GM12874 (cell line): Measurements from ENCODE around the gene SLC48A1.

Experiments
- CTCF ChIP-seq: IDR thresholded peaks from 2 replicates; pipeline ENCODE4 v1.5.1; 2011; ENCODE audit warnings: low read depth, mild to moderate bottlenecking, control low read depth, low read length, moderate library complexity; ENCODE audit not compliant: insufficient read depth

SLC48A1 gene

GRCh38 chr12:47745485-47746041 is 27.5 kb upstream of the SLC48A1 start:
- no peak for TF ChIP-seq CTCF

- TF ChIP-seq CTCF, result no peak
Measured at GRCh38 chr12:47746073-47746472, 27.0 kb upstream of the SLC48A1 start.

- TF ChIP-seq CTCF, result no peak
Measured at GRCh38 chr12:47746523-47746922, 26.5 kb upstream of the SLC48A1 start.

GRCh38 chr12:47747126-47747525 is 25.9 kb upstream of the SLC48A1 start:
- no peak for TF ChIP-seq CTCF

GRCh38 chr12:47747596-47748506 is 25.2 kb upstream of the SLC48A1 start:
- TF ChIP-seq CTCF, result no peak

GRCh38 chr12:47748507-47748828 is 24.6 kb upstream of the SLC48A1 start:
- TF ChIP-seq CTCF, result no peak

GRCh38 chr12:47748899-47749298 is 24.1 kb upstream of the SLC48A1 start:
- no peak for TF ChIP-seq CTCF
